ENCODE results near the gene P4HB. TPM values are rescaled to one million over a fixed set of nuclear protein-coding genes. Genes with fewer than 3 reads are reported as not detected.
A peak's percentile ranks its signal among the peaks of the same experiment; 100 is the strongest.

The P4HB gene
- total and polyA plus RNA-seq, 2 donors (not counting 1 experiment from before 2014, with no cell fraction given): 37.4 to 191 TPM

- no peak overlapping the region for H2AFZ ChIP-seq (ENCODE audit: insufficient read depth, low read depth, low read length, poor library complexity, severe bottlenecking)
- H3K4me3 ChIP-seq (ENCODE audit: control extremely low read depth in 1 of 5, extremely low read depth in 1 of 5, insufficient read depth in 1 of 5, low read depth in 2 of 5, low read length in 4 of 5): no peak overlapping the region
- peaks cover 39% of the 10 kb centered on the region for H3K4me1 Mint-ChIP-seq
- peaks cover 1 to 17% of the 10 kb centered on the region in 2 experiments for H3K36me3 ChIP-seq (replicated peaks in 1 of 2; ENCODE audit: control extremely low read depth in 1 of 2, control insufficient read depth in 1 of 2, extremely low read depth in 1 of 2, insufficient read depth in 2 of 2, low read length in 1 of 2)
- H3K4me1 ChIP-seq (ENCODE audit: control insufficient read depth in 2 of 2, insufficient read depth in 2 of 2, low read length in 2 of 2): peaks cover 15 to 30% of the 10 kb centered on the region in 2 donors
- no peak overlapping the region for H3K4me2 ChIP-seq (replicated peaks; ENCODE audit: low read depth, low read length, poor library complexity, severe bottlenecking)
- no peaks in the 10 kb centered on the region for H3K27me3 Mint-ChIP-seq
- TF ChIP-seq EZH2 (IDR thresholded peaks at IDR 0.05; ENCODE audit: borderline replicate concordance, insufficient read depth, low read depth, low read length, poor library complexity, severe bottlenecking): no peak
- no peak for TF ChIP-seq CTCF (IDR thresholded peaks at IDR 0.05)
- DNase-seq (peak; percentile 27), ATAC-seq (ENCODE audit: low read depth) (no peak)
- no peaks in the 10 kb centered on the region for H3K9me3 Mint-ChIP-seq (ENCODE audit: insufficient read depth)
- ChIA-PET CTCF (no interaction called here), POLR2A (no interaction called here)
- 94% methylated on average over 8 of the region's 9 CpGs for WGBS (ENCODE audit: insufficient coverage)
- peaks cover 57% of the 10 kb centered on the region for H4K20me1 ChIP-seq (ENCODE audit: control insufficient read depth, insufficient read depth, low read length, poor library complexity, severe bottlenecking)
- H3K4me3 Mint-ChIP-seq: no peak overlapping the region
- H3K9me3 ChIP-seq (ENCODE audit: control extremely low read depth in 1 of 3, control insufficient read depth in 2 of 3, insufficient read depth in 1 of 3, low read length in 2 of 3): no peaks in the 10 kb centered on the region
- H3K27ac ChIP-seq (ENCODE audit: low read length in 2 of 2): no peak overlapping the region
- intact Hi-C loops (cut with micrococcal nuclease): loop anchor here (5.0 to 10.0 kb wide), 2 partner anchors 347 to 431 kb away; no protein-coding TSS in a partner anchor
- no peak overlapping the region for H3K9ac ChIP-seq (ENCODE audit: low read length)
- H3K27ac Mint-ChIP-seq: no peak overlapping the region
- H3K79me2 ChIP-seq (ENCODE audit: control insufficient read depth, insufficient read depth, low read length): peaks cover 47% of the 10 kb centered on the region
- H3K27me3 ChIP-seq (replicated peaks in 1 of 4; ENCODE audit: control extremely low read depth in 1 of 4, control insufficient read depth in 3 of 4, insufficient read depth in 4 of 4, low read length in 3 of 4): no peaks in the 10 kb centered on the region
Observed at GRCh38 chr17:81863833-81864768, 3.8 kb upstream of the P4HB start.

GRCh38 chr17:81863123-81863675 is 2.9 kb upstream of the P4HB start:
- H3K4me1 ChIP-seq (ENCODE audit: control insufficient read depth in 2 of 2, insufficient read depth in 2 of 2, low read length in 2 of 2): peaks cover 17 to 35% of the 10 kb centered on the region in 2 donors
- peaks cover 51% of the 10 kb centered on the region for H3K79me2 ChIP-seq (ENCODE audit: control insufficient read depth, insufficient read depth, low read length)
- peak overlapping the region in 1 of 2 donors; percentile 23 for H3K27ac ChIP-seq (ENCODE audit: low read length in 2 of 2)
- ChIA-PET POLR2A (no interaction called here), CTCF (no interaction called here)
- no peak overlapping the region for H3K4me3 ChIP-seq (ENCODE audit: control extremely low read depth in 1 of 5, extremely low read depth in 1 of 5, insufficient read depth in 1 of 5, low read depth in 2 of 5, low read length in 4 of 5)
- H3K4me3 Mint-ChIP-seq: peak overlapping the region; percentile 69
- DNase-seq: peak; percentile 10
- H3K9me3 ChIP-seq (ENCODE audit: control extremely low read depth in 1 of 3, control insufficient read depth in 2 of 3, insufficient read depth in 1 of 3, low read length in 2 of 3): no peaks in the 10 kb centered on the region
- peaks cover 40% of the 10 kb centered on the region for H3K4me1 Mint-ChIP-seq
- intact Hi-C loops (cut with micrococcal nuclease): loop anchor here (5.0 to 10.0 kb wide), 2 partner anchors 346 to 432 kb away; no protein-coding TSS in a partner anchor
- TF ChIP-seq EZH2 (IDR thresholded peaks at IDR 0.05; ENCODE audit: borderline replicate concordance, insufficient read depth, low read depth, low read length, poor library complexity, severe bottlenecking) (no peak), CTCF (IDR thresholded peaks at IDR 0.05) (no peak)
- H3K27me3 ChIP-seq (replicated peaks in 1 of 4; ENCODE audit: control extremely low read depth in 1 of 4, control insufficient read depth in 3 of 4, insufficient read depth in 4 of 4, low read length in 3 of 4): no peaks in the 10 kb centered on the region
- H3K36me3 ChIP-seq (replicated peaks in 1 of 2; ENCODE audit: control extremely low read depth in 1 of 2, control insufficient read depth in 1 of 2, extremely low read depth in 1 of 2, insufficient read depth in 2 of 2, low read length in 1 of 2): peaks cover 1 to 18% of the 10 kb centered on the region in 2 experiments
- no peaks in the 10 kb centered on the region for H3K27me3 Mint-ChIP-seq
- H2AFZ ChIP-seq (ENCODE audit: insufficient read depth, low read depth, low read length, poor library complexity, severe bottlenecking): no peak overlapping the region
- H3K27ac Mint-ChIP-seq: peak overlapping the region; percentile 12
- ATAC-seq (ENCODE audit: low read depth): no peak
- WGBS (ENCODE audit: insufficient coverage): 57% methylated on average over 1 of the region's 6 CpGs
- H3K9ac ChIP-seq (ENCODE audit: low read length): no peak overlapping the region
- no peak overlapping the region for H3K4me2 ChIP-seq (replicated peaks; ENCODE audit: low read depth, low read length, poor library complexity, severe bottlenecking)
- peaks cover 56% of the 10 kb centered on the region for H4K20me1 ChIP-seq (ENCODE audit: control insufficient read depth, insufficient read depth, low read length, poor library complexity, severe bottlenecking)
- H3K9me3 Mint-ChIP-seq (ENCODE audit: insufficient read depth): no peaks in the 10 kb centered on the region

Data from B cell (primary cell).